HG03521 (cell line): Measurements from ENCODE around the gene KIZ.

Experiments
- ATAC-seq: cut with Tn5 transposase; IDR thresholded peaks from one replicate; pipeline ENCODE4 v1.9.1; 2021; ENCODE audit warnings: mild to moderate bottlenecking, moderate library complexity; ENCODE audit not compliant: unreplicated experiment

KIZ gene, protein sequence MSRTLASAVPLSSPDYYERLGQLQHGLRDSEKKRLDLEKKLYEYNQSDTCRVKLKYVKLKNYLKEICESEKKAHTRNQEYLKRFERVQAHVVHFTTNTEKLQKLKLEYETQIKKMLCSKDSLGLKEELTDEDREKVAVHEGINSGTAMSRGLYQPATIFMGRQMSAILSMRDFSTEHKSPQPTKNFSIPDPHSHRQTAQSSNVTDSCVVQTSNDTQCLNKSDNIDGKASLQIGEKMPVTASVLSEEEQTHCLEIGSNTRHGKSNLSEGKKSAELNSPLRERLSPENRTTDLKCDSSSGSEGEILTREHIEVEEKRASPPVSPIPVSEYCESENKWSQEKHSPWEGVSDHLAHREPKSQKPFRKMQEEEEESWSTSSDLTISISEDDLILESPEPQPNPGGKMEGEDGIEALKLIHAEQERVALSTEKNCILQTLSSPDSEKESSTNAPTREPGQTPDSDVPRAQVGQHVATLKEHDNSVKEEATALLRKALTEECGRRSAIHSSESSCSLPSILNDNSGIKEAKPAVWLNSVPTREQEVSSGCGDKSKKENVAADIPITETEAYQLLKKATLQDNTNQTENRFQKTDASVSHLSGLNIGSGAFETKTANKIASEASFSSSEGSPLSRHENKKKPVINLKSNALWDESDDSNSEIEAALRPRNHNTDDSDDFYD

DNA sequence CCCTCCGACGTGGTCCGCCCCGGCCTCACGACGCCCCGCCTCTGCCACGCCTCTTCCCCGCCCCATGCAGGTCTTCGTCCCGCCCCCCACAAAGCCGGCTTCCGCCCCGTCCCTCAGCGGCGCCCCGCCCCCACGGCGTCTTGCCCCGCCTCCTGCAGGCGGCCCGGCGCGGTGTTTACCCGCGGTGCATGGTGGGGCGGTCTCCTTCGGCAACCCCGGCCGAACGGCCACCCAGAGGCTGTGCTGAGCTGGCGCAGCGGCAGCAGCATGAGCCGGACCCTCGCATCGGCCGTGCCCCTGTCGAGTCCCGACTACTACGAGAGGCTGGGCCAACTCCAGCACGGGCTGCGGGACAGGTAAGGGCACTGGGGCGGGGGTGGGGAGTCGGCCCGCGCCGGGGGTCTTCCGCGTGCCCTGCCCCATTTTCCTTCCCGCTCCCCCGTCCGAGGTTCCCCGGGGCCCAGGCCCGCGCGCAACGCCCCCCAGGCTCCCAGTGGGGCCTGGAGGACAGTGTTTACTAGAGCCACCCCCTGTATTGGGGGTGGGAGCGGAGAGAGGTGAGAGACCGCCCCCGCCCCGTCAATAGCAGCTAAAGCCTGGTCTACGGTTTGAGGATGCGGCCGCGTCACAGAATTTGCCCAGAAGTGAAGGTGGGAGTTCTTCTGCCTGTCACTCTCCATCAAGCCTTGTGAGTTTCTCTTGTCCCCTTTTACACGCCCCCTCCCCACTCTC is at the start of gene KIZ:
Gene KIZ (plus strand): TSS at position 234 of the 732 bp plus-strand sequence. CDS start 34 bp downstream, at position 268.
- ATAC-seq = peak; percentile 98

DNA sequence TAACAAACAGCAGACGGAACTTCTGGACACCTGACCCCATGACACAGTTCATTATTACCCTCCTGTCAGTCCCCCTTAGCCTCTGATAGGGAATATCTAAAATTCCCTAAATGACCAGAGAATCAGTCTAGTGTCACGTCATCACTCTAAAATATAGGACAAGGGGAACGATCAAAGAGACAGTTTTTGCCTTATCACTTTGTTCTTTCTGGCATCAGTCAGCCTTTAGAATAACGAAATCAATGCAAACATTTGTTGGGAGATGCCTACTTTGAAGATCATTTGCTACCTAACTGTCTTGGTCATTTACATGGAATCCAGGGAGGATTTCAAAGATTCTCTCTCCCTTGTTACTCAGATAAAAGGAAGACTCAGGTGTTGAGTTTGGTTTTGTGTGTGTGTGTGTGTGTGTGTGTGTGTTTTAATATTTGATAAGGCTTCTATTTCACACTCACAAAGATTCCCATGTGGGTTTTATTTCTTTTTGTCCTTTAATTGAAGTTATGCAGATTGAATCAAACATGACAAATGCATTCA is 48.0 kb upstream of the KIZ start:
- ATAC-seq = no peak

DNA sequence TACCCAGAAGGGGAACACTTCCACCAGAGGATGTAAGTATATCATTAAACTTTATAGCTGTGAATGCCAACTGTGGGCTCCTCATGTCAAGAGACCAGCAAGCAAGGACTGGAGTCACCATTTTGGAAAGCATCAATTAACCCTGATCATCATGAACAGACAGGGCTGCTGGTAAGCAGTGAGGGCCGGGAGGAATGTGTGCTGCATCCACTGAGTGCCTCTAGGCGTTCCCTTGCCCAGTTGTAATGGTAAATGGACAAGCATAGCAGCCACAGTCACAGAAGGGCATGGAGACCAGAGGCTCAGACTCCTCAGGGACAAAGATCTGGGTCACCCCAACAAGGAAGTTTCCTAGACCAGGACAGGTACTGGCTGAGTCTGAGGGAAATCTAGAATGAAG is 43.3 kb upstream of the KIZ start:
- ATAC-seq = no peak

DNA sequence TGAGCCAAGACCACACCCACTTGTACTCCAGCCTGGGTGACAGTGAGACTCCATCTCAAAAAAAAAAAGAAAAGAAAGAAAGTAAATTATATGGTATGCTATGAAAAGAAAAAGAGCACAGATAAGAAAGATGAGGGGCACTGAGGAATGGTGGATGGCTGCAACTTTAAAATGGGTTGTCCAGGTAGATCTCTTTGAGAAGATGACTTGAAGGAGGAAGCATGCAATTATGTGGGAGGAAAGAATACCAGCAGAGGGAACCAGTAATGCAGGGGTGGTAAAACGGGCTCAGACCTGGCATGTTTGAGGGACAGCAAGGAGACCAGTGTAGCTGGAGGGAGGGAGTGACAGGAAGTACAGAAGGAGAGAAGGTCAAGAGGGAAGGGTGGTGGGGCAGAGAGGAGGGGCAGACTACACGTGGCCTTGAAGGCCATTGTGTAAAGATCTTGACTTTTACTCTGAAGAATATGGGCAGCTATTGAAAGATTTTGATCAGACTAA is 42.0 kb upstream of the KIZ start:
- no peak for ATAC-seq

DNA sequence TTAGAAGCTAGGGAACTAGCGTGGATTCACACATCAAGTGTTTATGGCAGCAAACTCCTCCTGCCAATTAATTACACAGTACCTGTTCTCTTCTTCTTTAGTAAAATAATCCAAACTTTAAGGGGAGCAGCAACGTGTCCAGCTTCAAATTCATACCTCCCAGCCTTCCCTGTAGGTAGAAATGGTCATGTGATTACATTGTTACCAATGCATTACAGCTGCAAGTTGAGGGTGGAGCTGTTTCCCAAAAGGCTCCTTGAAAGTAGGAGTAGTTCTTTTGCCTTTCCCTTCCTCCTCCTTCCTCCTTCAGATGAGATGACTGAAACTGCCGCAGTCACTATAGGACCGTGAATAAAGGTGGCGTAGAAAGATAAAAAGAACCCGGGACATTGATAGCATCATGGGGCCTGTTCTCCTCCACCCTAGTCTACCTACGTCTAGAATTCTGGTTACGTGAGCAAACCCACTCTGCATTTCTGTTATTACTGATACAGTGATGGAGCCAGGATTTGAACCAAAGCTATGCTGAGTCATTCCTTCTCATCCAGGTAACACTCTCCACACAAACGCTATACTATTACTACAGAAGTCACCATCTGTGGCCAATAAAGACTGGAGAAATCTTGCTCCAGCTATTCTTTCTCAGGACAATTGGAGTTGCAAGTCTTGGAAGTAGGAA is 37.9 kb upstream of the KIZ start:
- no peak for ATAC-seq

DNA sequence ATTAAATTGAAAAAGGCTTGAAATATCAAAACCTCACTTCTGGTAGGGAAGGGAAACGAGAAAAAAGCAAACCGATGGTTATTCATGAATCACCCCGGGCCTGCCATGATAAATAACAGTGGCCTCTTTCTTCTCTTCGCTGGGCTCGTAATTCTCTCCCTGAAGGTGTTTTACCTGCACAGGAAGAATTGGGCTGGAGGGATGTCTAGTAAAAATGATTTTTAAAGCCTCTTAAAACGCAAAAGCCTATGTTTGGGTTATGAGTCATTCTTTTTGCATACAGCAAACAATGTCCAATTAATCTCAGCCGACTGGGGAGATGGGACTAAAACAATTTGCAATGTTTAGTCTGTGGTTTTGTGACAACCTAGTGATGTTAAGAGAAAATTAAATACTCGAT is 36.5 kb upstream of the KIZ start:
- ATAC-seq = no peak

DNA sequence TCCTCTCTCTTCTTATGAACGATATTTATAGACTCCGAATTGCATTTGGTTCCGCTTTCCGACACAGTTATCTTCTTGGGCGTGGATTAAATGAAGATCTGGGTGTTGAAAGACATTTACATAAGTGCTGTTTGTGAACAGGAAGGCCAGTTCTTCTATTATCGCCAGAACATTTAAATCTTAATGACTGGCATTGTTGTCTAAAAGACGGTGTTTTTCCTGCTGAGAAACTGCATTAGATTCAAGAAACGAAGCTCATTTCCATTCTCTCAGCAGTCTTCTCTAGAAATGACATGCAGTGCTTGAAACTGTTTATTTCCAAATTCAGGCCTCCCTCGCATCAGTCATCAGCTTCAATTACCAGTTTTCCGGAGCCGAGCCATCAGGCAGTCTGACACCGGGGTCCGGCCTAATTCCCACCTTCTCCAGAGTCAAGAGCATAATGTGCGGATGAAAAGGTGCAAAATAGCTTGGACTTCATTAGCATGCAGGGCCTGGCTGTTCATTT is 35.7 kb upstream of the KIZ start:
- no peak for ATAC-seq

DNA sequence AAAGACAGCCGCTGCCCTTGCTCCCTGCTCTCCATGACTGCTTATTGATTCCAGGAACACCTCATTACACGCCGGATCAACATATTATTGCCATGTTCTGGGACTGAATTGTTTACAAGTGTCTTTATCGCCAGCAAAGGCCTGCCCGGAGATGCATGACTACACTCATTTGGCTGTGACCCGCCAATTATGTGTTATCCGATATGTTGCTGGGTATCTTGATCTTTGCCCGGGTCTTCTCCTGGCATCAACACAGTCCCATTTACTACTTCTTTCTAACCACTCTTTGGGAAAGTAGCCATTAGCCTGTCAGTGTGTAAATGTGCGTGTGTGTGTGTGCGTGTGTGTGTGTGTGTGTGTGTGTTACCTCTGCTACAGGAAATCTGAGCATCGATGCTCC is 35.2 kb upstream of the KIZ start:
- no peak for ATAC-seq

DNA sequence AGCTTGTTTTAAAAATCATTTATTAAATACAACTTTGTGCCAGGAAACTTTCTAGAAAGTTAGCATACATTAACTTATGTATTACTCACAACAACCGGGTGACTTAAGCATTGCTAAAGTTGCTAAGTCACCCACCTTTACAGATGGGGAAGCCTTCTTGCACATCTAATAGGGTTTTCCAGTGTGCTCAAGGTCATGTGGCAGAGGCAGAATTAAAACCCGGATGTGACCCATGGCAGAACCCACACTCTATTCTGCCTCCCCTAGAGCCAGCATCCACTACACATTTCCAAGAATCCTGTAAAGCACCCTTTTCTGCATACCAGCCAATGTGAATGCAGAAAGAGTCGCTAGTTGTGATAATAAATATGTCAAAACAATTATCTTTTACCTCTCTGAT is 33.1 kb upstream of the KIZ start:
- ATAC-seq = no peak

DNA sequence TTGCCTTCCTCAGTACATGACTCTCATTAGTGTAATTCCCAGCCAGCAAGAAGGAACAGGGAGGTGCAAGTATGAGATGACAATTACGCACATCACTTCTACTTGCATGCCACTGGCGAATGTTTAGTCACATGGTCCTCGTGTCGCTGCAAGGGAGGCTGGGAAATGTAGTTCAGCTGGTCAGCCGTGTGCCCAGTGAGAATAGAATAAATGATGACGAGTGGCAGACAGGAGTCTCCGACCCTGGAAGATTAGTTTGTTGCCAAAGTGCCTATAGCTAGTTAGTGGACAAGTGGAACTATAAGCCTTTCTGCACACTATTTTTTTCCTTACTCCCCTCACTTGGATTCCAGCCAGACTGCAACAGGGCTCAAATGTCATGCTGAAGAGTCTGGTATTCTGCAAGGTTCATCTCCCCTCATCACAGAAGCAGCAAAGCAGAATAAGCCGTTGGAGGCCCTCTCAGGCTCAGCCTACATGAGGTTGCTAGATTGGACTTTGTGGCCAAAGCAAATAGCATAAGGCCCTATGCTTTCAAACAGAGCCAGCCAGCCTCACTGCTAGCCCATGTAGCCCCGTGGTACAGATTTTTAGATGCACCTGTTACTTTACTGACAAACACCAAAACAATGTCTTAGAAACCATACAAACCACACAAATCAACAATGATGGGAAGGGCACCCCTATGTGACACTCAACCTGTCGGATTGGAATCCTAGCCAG is 29.4 kb upstream of the KIZ start:
- peak; percentile 57 for ATAC-seq

DNA sequence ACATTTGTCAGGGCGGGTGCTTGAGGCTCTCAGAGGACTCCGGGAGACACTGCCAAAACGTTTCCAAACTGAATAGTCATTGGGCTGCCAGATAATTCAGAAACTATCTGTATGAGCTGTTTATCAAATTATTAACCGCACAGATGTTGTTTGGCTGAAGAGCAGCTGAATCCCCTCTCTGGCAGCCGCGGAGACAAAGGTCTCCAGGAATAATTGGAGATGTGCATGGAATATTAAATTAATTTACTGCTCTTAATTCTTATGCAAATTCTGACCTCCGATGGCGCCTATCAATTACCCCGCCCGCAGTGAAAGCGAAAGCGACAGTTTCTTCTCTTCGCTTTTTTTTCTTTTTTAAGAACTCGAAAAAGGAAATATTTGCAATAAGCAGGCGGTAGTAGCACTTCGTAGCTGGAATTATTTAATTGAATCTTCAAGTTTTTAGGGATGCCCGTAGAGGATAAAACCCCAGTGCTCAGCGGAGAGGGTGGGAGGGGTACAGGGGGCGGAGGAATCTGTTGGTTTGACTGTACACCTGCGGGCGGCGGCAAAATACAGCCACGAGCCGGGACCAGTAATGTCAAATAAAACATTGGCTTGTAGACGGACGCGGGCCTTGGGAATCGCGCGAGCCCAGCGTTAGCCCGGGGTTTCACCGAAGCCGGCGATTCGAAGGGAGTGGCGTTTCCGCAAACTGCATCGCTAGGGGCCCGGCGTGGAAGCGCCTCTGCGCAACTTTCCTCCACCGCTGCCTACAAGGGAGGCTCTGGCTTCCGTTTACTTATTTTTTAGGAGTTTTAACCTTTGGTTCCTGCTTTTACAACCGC is 25.9 kb upstream of the KIZ start:
- no peak for ATAC-seq

DNA sequence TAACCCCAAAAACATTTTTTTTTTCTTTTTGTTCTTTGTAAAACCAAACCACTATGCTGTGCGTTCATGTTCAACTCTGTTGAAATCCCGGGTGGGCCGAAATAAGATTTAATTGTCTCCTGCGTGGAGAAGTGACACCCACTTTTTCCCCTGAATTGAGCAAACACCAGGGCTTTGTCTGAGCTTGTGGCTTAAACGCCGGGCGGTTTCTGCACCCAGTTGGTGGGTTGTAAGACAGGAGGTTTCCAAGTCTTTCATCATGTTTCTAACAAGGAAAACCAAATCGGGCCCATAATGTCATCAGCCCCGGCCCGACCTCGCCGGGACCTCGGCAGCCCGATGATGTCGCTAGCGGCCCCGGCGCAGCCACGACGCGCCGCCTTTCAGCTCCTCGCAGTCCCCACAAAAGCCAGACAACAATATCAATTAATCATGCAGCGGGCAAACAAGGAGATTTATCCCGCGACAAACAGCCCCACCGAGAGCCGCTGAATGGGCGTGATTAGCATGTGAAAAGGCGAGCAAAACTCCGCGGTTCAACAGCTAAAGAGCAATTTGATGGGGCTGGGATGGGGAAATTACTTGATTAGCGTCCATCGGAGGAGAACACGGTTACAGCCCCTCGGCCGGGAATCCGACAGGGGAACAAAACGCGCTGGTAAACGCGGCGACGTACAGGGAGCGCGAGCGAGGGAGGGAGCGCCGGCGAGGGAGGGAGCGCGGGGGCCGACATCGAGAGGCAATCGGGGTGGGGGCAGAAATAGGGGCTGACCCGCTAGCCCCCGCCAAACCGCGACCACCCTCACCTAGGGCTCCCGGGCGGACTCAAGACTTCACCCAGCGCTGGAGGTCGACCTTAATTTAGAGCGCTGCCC is 25.1 kb upstream of the KIZ start:
- no peak for ATAC-seq

DNA sequence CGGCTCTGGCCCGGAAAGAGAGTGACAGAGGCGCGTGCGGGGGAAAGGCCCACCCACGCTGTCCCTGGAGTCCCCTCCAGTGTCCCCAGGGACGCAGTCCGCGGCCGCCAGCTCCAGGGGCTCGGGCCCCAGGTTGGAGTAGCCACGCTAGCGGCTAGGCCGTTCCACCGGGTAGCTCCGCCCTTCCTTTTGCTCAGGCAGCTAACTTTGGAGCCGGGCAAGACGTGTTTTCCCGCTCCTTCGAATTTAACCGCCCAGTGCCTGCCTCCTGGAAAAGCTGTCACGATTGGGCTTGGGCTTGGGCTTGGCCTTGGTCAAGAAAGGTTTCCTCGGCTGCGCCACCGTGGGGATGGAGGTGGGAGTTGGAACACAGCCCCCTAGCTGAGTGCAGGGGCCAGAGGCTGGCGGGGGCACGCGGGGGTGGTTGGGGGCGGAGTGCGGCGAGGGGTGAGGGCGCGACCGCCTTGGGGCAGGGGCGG is 24.4 kb upstream of the KIZ start:
- no peak for ATAC-seq

DNA sequence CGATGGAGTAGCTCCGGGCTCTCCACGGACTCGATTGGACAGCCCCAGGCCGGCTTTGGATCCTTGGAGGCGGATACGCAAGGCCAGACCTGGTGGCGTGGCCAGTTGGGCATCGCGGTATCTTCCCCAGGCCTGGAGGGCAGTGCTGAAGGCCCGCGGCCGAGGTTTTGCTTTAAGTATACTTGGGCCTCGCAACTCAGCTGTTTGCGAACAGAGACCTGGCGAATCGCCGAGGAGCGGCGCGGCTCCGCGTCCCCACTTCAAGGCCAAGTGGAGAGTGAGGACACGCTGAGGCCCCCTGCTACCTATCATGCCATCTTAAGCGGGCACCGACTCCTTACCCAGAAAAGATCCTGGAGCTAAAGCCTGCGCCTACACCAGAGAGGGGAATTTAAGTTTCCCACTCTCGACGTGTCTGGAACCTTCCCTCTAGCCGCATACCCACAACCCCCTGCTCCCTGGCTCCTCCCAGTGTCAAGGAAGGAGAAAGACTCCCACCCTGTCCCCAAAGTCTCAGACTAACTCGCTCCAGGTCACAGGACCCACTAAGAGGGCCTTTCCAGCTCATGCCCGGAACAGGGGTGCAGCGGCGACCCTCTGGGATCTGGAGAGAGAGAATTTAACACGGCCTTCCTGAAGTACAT is 23.8 kb upstream of the KIZ start:
- no peak for ATAC-seq

DNA sequence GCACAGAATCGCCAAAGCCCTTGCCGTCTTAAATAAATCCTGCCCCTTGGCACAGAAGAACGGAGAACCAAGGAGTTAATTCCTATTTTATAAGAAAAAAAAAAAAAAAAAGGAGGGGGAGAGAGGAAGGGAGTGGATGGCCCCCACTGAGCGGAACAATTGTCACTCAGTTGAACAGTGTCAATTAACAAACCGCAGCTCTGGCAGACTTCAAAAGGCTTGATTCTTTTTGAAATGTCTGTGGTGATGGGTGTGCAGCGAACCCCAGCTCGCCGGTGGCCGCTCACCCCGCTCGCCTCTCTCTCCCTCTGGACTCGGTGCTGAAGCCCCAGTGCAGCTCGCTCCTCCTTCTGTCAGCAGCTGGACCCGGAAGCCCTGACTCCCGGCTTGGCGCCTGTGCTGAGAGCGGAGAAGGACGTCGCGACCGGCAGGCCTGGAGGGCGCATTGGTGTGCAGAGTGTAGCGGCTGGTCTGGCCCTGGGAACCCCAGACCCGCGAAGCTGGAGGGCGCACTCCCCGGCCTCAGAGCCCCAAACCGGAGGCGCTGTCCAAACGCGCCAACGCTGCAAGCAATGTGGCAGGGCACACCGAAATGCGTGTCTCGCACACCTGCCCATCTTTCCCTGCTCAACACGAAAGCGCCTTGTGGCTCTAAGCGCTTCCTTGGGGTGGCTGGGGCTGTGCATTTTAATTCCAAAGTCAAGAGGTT is 23.1 kb upstream of the KIZ start:
- no peak for ATAC-seq

DNA sequence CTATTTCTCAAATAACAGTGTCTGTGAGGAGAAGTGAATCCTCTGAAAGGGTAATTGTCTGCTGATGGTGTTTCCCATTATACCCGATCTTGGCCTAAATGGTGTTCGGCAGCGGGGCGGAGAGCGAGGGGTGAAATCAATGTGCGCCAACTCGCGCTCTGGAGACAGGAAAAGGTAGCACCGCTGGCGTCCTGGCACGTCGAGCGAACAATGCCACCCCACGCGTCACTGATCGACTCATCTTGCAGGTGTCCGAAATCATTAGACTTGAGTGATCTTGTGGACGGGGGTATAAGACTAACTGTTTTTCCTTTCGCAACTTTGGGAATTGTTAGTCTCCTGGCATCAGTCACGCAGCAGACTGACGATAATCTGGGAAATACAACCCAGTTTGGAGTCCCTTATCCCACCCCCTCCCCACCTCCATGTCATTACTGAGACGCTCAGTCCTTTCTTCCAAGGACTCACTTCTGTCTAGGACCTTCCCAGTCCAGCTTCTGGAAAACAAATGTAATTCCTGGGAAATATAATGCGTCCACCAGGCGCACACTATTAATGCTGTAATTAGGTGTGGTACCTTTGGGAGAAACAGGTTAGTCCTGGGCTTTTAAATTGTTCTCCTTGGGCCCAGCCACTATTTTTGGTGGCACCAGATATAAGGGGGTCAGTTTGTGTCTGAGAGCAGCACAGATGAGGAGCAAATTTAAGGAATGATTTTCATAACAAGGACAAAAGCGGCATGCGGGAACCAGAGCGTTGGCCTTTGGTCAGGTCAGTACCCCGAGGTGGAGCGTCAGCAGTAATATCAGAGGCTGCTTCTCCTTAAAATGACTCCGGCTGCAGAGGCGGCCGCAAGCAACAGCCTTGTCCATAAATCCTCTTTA is 22.1 kb upstream of the KIZ start:
- ATAC-seq = no peak
